Activated CD8-positive, alpha-beta T cell treated with anti-CD3 and anti-CD28 coated beads, Interleukin-2, amount 10 ng/mL, durations not matched to agents 7 days and 5 days (primary cell): Measurements from ENCODE around the gene C6orf47. TPM values are rescaled to one million over a fixed set of nuclear protein-coding genes. Genes with fewer than 3 reads are reported as not detected.

Experiments
- ATAC-seq: fragments of 150-1000 bp; cut with Tn5 transposase; one replicate; pipeline ENCODE4 v1.10.0; 2021; ENCODE audit warnings: moderate library complexity
- CTCF ChIA-PET: fragments of 350-600 bp; sonication (Branson Sonifier 250); formaldehyde crosslinking; loops from one replicate; lab custom pipeline; 2021; ENCODE audit warnings: antibody characterized with exemption; lab: Charles Lee
- POLR2A ChIA-PET: fragments of 350-600 bp; sonication (Branson Sonifier 250); formaldehyde crosslinking; loops from one replicate; lab custom pipeline; 2021; ENCODE audit warnings: antibody characterized with exemption; lab: Charles Lee
- DNase-seq: peaks from one replicate; pipeline ENCODE4 v3.0.0-alpha.2; 2020
- H3K27ac Mint-ChIP-seq: one replicate; pipeline ENCODE4 v1.8.0; 2021; ENCODE audit warnings: mild to moderate bottlenecking, mixed read lengths
- H3K27me3 Mint-ChIP-seq: one replicate; pipeline ENCODE4 v1.8.0; 2021; ENCODE audit warnings: low read depth, mixed read lengths
- H3K36me3 Mint-ChIP-seq: one replicate; pipeline ENCODE4 v1.8.0; 2021; ENCODE audit warnings: low read depth, mixed read lengths
- H3K4me1 Mint-ChIP-seq: one replicate; pipeline ENCODE4 v1.8.0; 2021; ENCODE audit warnings: low read depth, mixed read lengths
- H3K4me3 Mint-ChIP-seq: one replicate; pipeline ENCODE4 v1.8.0; 2021; ENCODE audit warnings: mild to moderate bottlenecking, mixed read lengths
- H3K9me3 Mint-ChIP-seq: one replicate; pipeline ENCODE4 v1.8.0; 2022; ENCODE audit warnings: mixed read lengths; ENCODE audit not compliant: insufficient read depth
- total RNA-seq, 2 experiments: library from RNA; stranded (reverse); gene quantifications; one replicate each; pipeline ENCODE4 v1.2.3, GENCODE V29; 2021

The C6orf47 gene
- total RNA-seq, 2 experiments from 2014 or later, result 22.5 to 23.8 TPM

- CTCF ChIA-PET, result interaction anchor here (1.1 to 4.5 kb wide), 4 partner anchors 13 to 104 kb away, joined by 3 to 34 read pairs (median 4); partner anchors contain the start of genes BAG6 and MSH5
Measured at GRCh38 chr6:31665501-31666336, 5.1 kb upstream of the C6orf47 start, which contains the start of gene CSNK2B. TSS of gene CSNK2B (plus strand) at chr6:31666080. CDS start at chr6:31666832, 752 bp downstream.

GRCh38 chr6:31664790-31665500 is 4.4 kb upstream of the C6orf47 start, which contains the start of gene GPANK1:
TSS of gene GPANK1 (minus strand) at chr6:31664997. CDS start at chr6:31664478, 519 bp downstream.
- no peaks in the 10 kb centered on the region for H3K9me3 Mint-ChIP-seq
- POLR2A ChIA-PET, result interaction anchor here (0.7 to 4.5 kb wide), 22 partner anchors 11 to 1307 kb away, joined by 3 to 109 read pairs (median 6); partner anchors contain the start of genes ABHD16A, APOM, BAG6 and DDX39B
- ATAC-seq (peak; percentile 34), DNase-seq (peak; percentile 96)
- H3K27ac Mint-ChIP-seq, result peak within 1 kb of the TSS; percentile 95
- peak within 1 kb of the TSS; percentile 96 for H3K4me3 Mint-ChIP-seq
- H3K27me3 Mint-ChIP-seq, result no peaks in the 10 kb centered on the region
- H3K4me1 Mint-ChIP-seq, result peaks cover 77% of the 10 kb centered on the region
- CTCF ChIA-PET, result interaction anchor here (0.8 to 4.5 kb wide), 8 partner anchors 12 to 163 kb away, joined by 3 to 34 read pairs (median 4); partner anchors contain the start of genes ATP6V1G2, BAG6, HSPA1B and NFKBIL1
- peaks cover 82% of the 10 kb centered on the region for H3K36me3 Mint-ChIP-seq

More at GRCh38 chr6:31665501-31666336, 5.1 kb upstream of the C6orf47 start, which contains the start of gene CSNK2B:
- DNase-seq (peak; percentile 99), ATAC-seq (peak; percentile 85)
- peaks cover 73% of the 10 kb centered on the region for H3K4me1 Mint-ChIP-seq
- H3K9me3 Mint-ChIP-seq, result no peaks in the 10 kb centered on the region
- POLR2A ChIA-PET, result interaction anchor here (0.7 to 4.5 kb wide), 20 partner anchors 12 to 1306 kb away, joined by 3 to 109 read pairs (median 6); partner anchors contain the start of genes ABHD16A, APOM, BAG6 and DDX39B
- H3K36me3 Mint-ChIP-seq, result peaks cover 85% of the 10 kb centered on the region
- peak within 1 kb of the TSS; percentile 96 for H3K4me3 Mint-ChIP-seq
- peak within 1 kb of the TSS; percentile 95 for H3K27ac Mint-ChIP-seq
- H3K27me3 Mint-ChIP-seq, result no peaks in the 10 kb centered on the region

GRCh38 chr6:31663961-31664789 is 3.6 kb upstream of the C6orf47 start:
- Mint-ChIP-seq H3K4me1 (peaks cover 79% of the 10 kb centered on the region), H3K36me3 (peaks cover 81% of the 10 kb centered on the region), H3K4me3 (peak overlapping the region; percentile 96), H3K27ac (peak overlapping the region; percentile 95), H3K9me3 (no peaks in the 10 kb centered on the region), H3K27me3 (no peaks in the 10 kb centered on the region)
- no peak for DNase-seq
- ChIA-PET CTCF (interaction anchor here (0.8 to 4.5 kb wide), 12 partner anchors 11 to 288 kb away, joined by 3 to 34 read pairs (median 4); partner anchors contain the start of genes ATP6V1G2, BAG6, HSPA1B and LTB), POLR2A (interaction anchor here (0.7 to 4.5 kb wide), 21 partner anchors 8 to 1307 kb away, joined by 3 to 109 read pairs (median 5); partner anchors contain the start of genes APOM, BAG6, DDX39B and HSPA1A)
- no peak for ATAC-seq

GRCh38 chr6:31663126-31663960 is 2.8 kb upstream of the C6orf47 start:
- Mint-ChIP-seq H3K36me3 (peaks cover 81% of the 10 kb centered on the region), H3K9me3 (no peaks in the 10 kb centered on the region), H3K27me3 (no peaks in the 10 kb centered on the region), H3K4me3 (peak overlapping the region; percentile 96), H3K4me1 (peaks cover 80% of the 10 kb centered on the region), H3K27ac (peak overlapping the region; percentile 95)
- DNase-seq (no peak), ATAC-seq (no peak)
- ChIA-PET CTCF (interaction anchor here (0.7 to 4.5 kb wide), 7 partner anchors 11 to 289 kb away, joined by 3 to 34 read pairs (median 4); partner anchors contain the start of genes ATP6V1G2, BAG6 and LTB), POLR2A (interaction anchor here (0.6 to 4.5 kb wide), 7 partner anchors 9 to 163 kb away, joined by 3 to 109 read pairs (median 14); partner anchors contain the start of genes APOM, BAG6, DDX39B and HSPA1B)

GRCh38 chr6:31662124-31662723 is 1.6 kb upstream of the C6orf47 start:
- DNase-seq (no peak), ATAC-seq (no peak)
- Mint-ChIP-seq H3K9me3 (no peaks in the 10 kb centered on the region), H3K4me3 (peak overlapping the region; percentile 55), H3K27ac (peak overlapping the region; percentile 58), H3K4me1 (peaks cover 80% of the 10 kb centered on the region), H3K27me3 (no peaks in the 10 kb centered on the region), H3K36me3 (peaks cover 81% of the 10 kb centered on the region)
- CTCF ChIA-PET, result interaction anchor here (1.1 to 4.5 kb wide), 5 partner anchors 9 to 261 kb away, joined by 3 to 34 read pairs (median 6); partner anchors contain the start of gene BAG6
- POLR2A ChIA-PET, result interaction anchor here (2.3 to 2.6 kb wide), 2 partner anchors 10 to 76 kb away, joined by 15 to 34 read pairs; partner anchors contain the start of genes BAG6, CLIC1 and MSH5

GRCh38 chr6:31661262-31662123 is 915 bp upstream of the C6orf47 start:
- Mint-ChIP-seq H3K36me3 (peaks cover 81% of the 10 kb centered on the region), H3K9me3 (no peaks in the 10 kb centered on the region), H3K27me3 (no peaks in the 10 kb centered on the region), H3K4me3 (peak overlapping the region; percentile 91), H3K27ac (peak overlapping the region; percentile 86), H3K4me1 (peaks cover 80% of the 10 kb centered on the region)
- ChIA-PET CTCF (interaction anchor here (1.0 to 2.6 kb wide), 5 partner anchors 8 to 262 kb away, joined by 3 to 6 read pairs (median 4); partner anchors contain the start of gene BAG6), POLR2A (interaction anchor here (0.6 to 2.6 kb wide), 11 partner anchors 9 to 960 kb away, joined by 3 to 34 read pairs (median 4); partner anchors contain the start of genes ABHD16A, BAG6, CLIC1 and DDX39B)
- ATAC-seq (no peak), DNase-seq (no peak)

GRCh38 chr6:31659649-31660380 is 763 bp downstream of the C6orf47 start:
- ATAC-seq (peak; percentile 43), DNase-seq (peak; percentile 61)
- Mint-ChIP-seq H3K9me3 (no peaks in the 10 kb centered on the region), H3K36me3 (peaks cover 87% of the 10 kb centered on the region), H3K27me3 (no peaks in the 10 kb centered on the region), H3K4me3 (peak overlapping the region; percentile 91), H3K4me1 (peaks cover 90% of the 10 kb centered on the region), H3K27ac (peak overlapping the region; percentile 88)
- ChIA-PET CTCF (interaction anchor here (0.8 to 2.6 kb wide), 3 partner anchors 61 to 80 kb away, joined by 3 to 6 read pairs (median 3); partner anchors contain the start of gene MSH5), POLR2A (interaction anchor here (0.9 to 2.6 kb wide), 7 partner anchors 7 to 118 kb away, joined by 3 to 34 read pairs (median 6); partner anchors contain the start of genes ABHD16A, BAG6, CLIC1 and DDX39B)

- H3K36me3 Mint-ChIP-seq, result peaks cover 80% of the 10 kb centered on the region
- H3K4me1 Mint-ChIP-seq, result peaks cover 85% of the 10 kb centered on the region
- DNase-seq (no peak), ATAC-seq (no peak)
- H3K4me3 Mint-ChIP-seq, result peak overlapping the region; percentile 91
- peak overlapping the region; percentile 88 for H3K27ac Mint-ChIP-seq
- no peaks in the 10 kb centered on the region for H3K27me3 Mint-ChIP-seq
- POLR2A ChIA-PET, result interaction anchor here (1.5 kb wide), 1 partner anchor 79 kb away, joined by 5 read pairs; no protein-coding TSS in a partner anchor
- CTCF ChIA-PET, result no interaction called here
- H3K9me3 Mint-ChIP-seq, result no peaks in the 10 kb centered on the region
Measured at GRCh38 chr6:31658983-31659648, 1.5 kb downstream of the C6orf47 start.
